ENCODE measurements around the gene CDH6.

DNA sequence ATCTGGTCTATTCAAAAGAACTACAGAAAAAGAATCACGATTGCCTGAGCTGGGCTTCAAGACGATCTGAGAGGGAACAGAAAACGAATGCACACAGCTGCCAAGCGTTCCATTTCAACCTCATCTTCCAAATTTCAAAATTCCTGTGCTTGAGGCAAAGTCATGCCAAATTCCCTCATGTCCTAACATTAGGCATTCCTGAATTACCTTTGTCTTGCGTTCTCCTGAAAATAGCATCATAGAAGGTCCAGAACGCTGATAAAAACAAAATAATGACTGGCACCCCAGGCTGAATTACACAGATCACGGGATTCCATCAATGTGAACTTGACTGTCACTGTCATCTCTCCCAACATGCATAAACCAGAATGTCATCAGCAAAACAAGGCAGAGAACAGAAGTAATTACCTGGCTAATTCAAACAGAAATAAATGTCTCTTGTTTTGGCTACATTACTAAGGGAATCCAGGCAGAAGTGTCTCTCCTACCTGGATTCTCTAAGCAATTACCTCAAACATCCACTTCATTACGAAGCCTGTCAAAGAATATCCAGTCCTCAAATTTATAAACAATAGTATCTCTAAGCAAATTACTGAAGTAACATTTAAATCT lies 12.0 kb upstream of the CDH6 start:
- no peak for TF ChIP-seq POLR2A (IDR thresholded peaks at IDR 0.05)
- no peak for TF ChIP-seq EP300 (IDR thresholded peaks at IDR 0.05)
